PC-3 (cell line): Measurements from ENCODE around the gene RAB30. TPM values are rescaled to one million over a fixed set of nuclear protein-coding genes. Genes with fewer than 3 reads are reported as not detected.

ENCODE experiments used
- ATAC-seq: fragments of 200-7000 bp; cut with Tn5 transposase; 2 replicates; pipeline ENCODE4 v1.9.1; 2020; ENCODE audit warnings: mild to moderate bottlenecking, moderate library complexity
- BruUV-seq: library from RNA; stranded (reverse); fragments of 400-500 nt; replicated peaks from 2 replicates; lab custom pipeline; 2021; lab: Mats Ljungman, UMichigan
- CTCF ChIA-PET: fragments of 300-600 bp; sonication (Branson Sonifier 250); formaldehyde crosslinking; loops from one replicate; lab custom pipeline; 2022; ENCODE audit warnings: antibody characterized with exemption; lab: Charles Lee
- POLR2A ChIA-PET: fragments of 300-600 bp; sonication (Branson Sonifier 250); formaldehyde crosslinking; loops from one replicate; lab custom pipeline; 2022; ENCODE audit warnings: antibody characterized with exemption; ENCODE audit not compliant: unreplicated experiment; lab: Charles Lee
- DNase-seq: peaks from one replicate; pipeline ENCODE4 v3.0.0-alpha.2; 2015
- H2AFZ ChIP-seq: fragments of 300-600 bp; sonication (generic); 2 replicates; pipeline ENCODE4 v1.6.0; 2016; ENCODE audit warnings: antibody characterized with exemption, low read length
- H3F3A ChIP-seq: fragments of 300-600 bp; sonication (generic); one replicate; pipeline ENCODE4 v1.6.0; 2017; ENCODE audit warnings: antibody characterized with exemption, low read length, control low read depth, mild to moderate bottlenecking; ENCODE audit not compliant: unreplicated experiment
- H3K27ac ChIP-seq: fragments of 300-600 bp; sonication (generic); 2 replicates; pipeline ENCODE4 v1.5.1; 2016; ENCODE audit warnings: mild to moderate bottlenecking, low read length
- H3K27me3 ChIP-seq: fragments of 300-600 bp; sonication (generic); 2 replicates; pipeline ENCODE4 v1.6.1; 2016; ENCODE audit warnings: low read length, mixed read lengths
- H3K36me3 ChIP-seq: fragments of 300-600 bp; sonication (generic); 2 replicates; pipeline ENCODE4 v1.6.1; 2016; ENCODE audit warnings: low read depth, mixed run types, low read length, mixed read lengths
- H3K4me1 ChIP-seq: fragments of 300-600 bp; sonication (generic); 2 replicates; pipeline ENCODE4 v1.5.1; 2016; ENCODE audit warnings: low read length; ENCODE audit not compliant: insufficient read depth
- H3K4me2 ChIP-seq: fragments of 300-600 bp; sonication (generic); 2 replicates; pipeline ENCODE4 v1.6.0; 2016; ENCODE audit warnings: low read length
- H3K4me3 ChIP-seq: fragments of 300-600 bp; sonication (generic); 2 replicates; pipeline ENCODE4 v1.5.1; 2016; ENCODE audit warnings: mild to moderate bottlenecking, low read length, mixed read lengths
- H3K79me2 ChIP-seq: fragments of 300-600 bp; sonication (generic); 2 replicates; pipeline ENCODE4 v1.6.1; 2017; ENCODE audit warnings: low read length, mixed read lengths
- H3K9ac ChIP-seq: fragments of 300-600 bp; sonication (generic); 2 replicates; pipeline ENCODE4 v1.6.0; 2016; ENCODE audit warnings: mild to moderate bottlenecking, low read length
- H3K9me2 ChIP-seq: fragments of 300-600 bp; sonication (generic); replicated peaks from 2 replicates; pipeline ENCODE4 v1.6.1; 2016; ENCODE audit warnings: mixed run types, low read length, mixed read lengths
- H3K9me3 ChIP-seq: fragments of 300-600 bp; sonication (generic); 2 replicates; pipeline ENCODE4 v1.6.1; 2016; ENCODE audit warnings: low read length, mixed read lengths
- H4K20me1 ChIP-seq: fragments of 300-600 bp; sonication (generic); 2 replicates; pipeline ENCODE4 v1.6.1; 2016; ENCODE audit warnings: low read length, mixed read lengths
- CTCF ChIP-seq: fragments of 300-600 bp; sonication (generic); conservative IDR thresholded peaks from 2 replicates; pipeline ENCODE4 v1.5.1; 2017; ENCODE audit warnings: antibody characterized with exemption, low read depth, mild to moderate bottlenecking, low read length
- EZH2 ChIP-seq: fragments of 300-600 bp; sonication (generic); IDR thresholded peaks from one replicate; pipeline ENCODE4 v1.6.1; 2017; ENCODE audit warnings: antibody characterized with exemption, mild to moderate bottlenecking, low read length; ENCODE audit not compliant: unreplicated experiment
- EZH2phosphoT487 ChIP-seq: fragments of 300-600 bp; sonication (generic); IDR thresholded peaks from 2 replicates; pipeline ENCODE4 v1.6.1; 2018; ENCODE audit warnings: mild to moderate bottlenecking, antibody characterized with exemption, low read length, borderline replicate concordance
- intact Hi-C: fragments of 100-400 bp; cut with micrococcal nuclease; formaldehyde crosslinking; loops from 2 replicates; pipeline ENCODE4 v1.9.0; 2023
- total RNA-seq: library from RNA; depleted of rRNA; stranded (reverse); fragments of >200 nt; gene quantifications from 2 replicates; pipeline ENCODE4 v1.2.3, GENCODE V29; 2014

RAB30 gene
- total RNA-seq, 1 experiment from 2014 or later = 6.6 TPM

- no peaks in the 10 kb centered on the region for H4K20me1 ChIP-seq
- no peaks in the 10 kb centered on the region for H3K27me3 ChIP-seq
- ChIA-PET POLR2A (interaction anchor here (0.5 kb wide), 1 partner anchor 146 kb away, joined by 3 read pairs; no protein-coding TSS in a partner anchor), CTCF (no interaction called here)
- no peaks in the 10 kb centered on the region for H3K79me2 ChIP-seq
- no peak overlapping the region for H2AFZ ChIP-seq
- H3K9ac ChIP-seq = no peak overlapping the region
- H3K4me3 ChIP-seq = no peak overlapping the region
- H3K9me2 ChIP-seq = no peaks in the 10 kb centered on the region
- DNase-seq (no peak), ATAC-seq (no peak)
- H3K4me2 ChIP-seq = no peak overlapping the region
- intact Hi-C loops = no loop called here
- no peak for TF ChIP-seq EZH2phosphoT487
- no peak for TF ChIP-seq CTCF
- no peak for TF ChIP-seq EZH2
- no peaks in the 10 kb centered on the region for H3K9me3 ChIP-seq
- H3K4me1 ChIP-seq = peaks cover 22% of the 10 kb centered on the region
- H3F3A ChIP-seq = no peaks in the 10 kb centered on the region
- no peak overlapping the region for H3K27ac ChIP-seq
- BruUV-seq = no TSS peak
- no peaks in the 10 kb centered on the region for H3K36me3 ChIP-seq
Measured at GRCh38 chr11:82998697-82999096, 73.0 kb downstream of the RAB30 start.

GRCh38 chr11:82996966-82997606, 74.6 kb downstream of the RAB30 start:
- Histone ChIP-seq H3K9me2 (no peaks in the 10 kb centered on the region), H3K9ac (peak overlapping the region; percentile 29), H3K4me2 (peak overlapping the region; percentile 64), H3K27ac (peak overlapping the region; percentile 73), H3K36me3 (no peaks in the 10 kb centered on the region), H2AFZ (peak overlapping the region; percentile 46), H3F3A (no peaks in the 10 kb centered on the region), H3K4me3 (peak overlapping the region; percentile 20; the same call in 1 of the 2 replicates), H3K4me1 (peaks cover 22% of the 10 kb centered on the region), H3K9me3 (no peaks in the 10 kb centered on the region), H3K27me3 (no peaks in the 10 kb centered on the region), H4K20me1 (no peaks in the 10 kb centered on the region), H3K79me2 (no peaks in the 10 kb centered on the region)
- ChIA-PET POLR2A (no interaction called here), CTCF (interaction anchor here (0.6 to 1.0 kb wide), 2 partner anchors 51 to 55 kb away, joined by 3 read pairs; no protein-coding TSS in a partner anchor)
- no peak for TF ChIP-seq EZH2phosphoT487
- TF ChIP-seq CTCF = no peak
- no peak for TF ChIP-seq EZH2
- intact Hi-C loops = loop anchor here (2.0 kb wide), 1 partner anchor 74 kb away; the partner anchor contains the start of gene RAB30
- DNase-seq = peak; percentile 83
- peak; percentile 94 for ATAC-seq
- BruUV-seq = no TSS peak
